Mesothelial cell of epicardium (in vitro differentiated cells): ENCODE results near the gene FOLR2. TPM values are rescaled to one million over a fixed set of nuclear protein-coding genes. Genes with fewer than 3 reads are reported as not detected.

ENCODE experiments used
- DNase-seq, 2 experiments: peaks; one replicate each; pipeline ENCODE4 v3.0.0; 2021; ENCODE audit warnings: low spot score in 2 of 2; ENCODE audit not compliant: unreplicated experiment in 2 of 2
- H3K27ac Mint-ChIP-seq: 2 replicates; pipeline ENCODE4 v1.8.0; 2021; ENCODE audit warnings: mixed read lengths
- H3K27me3 Mint-ChIP-seq: 2 replicates; pipeline ENCODE4 v1.8.0; 2021; ENCODE audit warnings: low read depth, mixed read lengths
- H3K36me3 Mint-ChIP-seq: 2 replicates; pipeline ENCODE4 v1.8.0; 2021; ENCODE audit warnings: mixed read lengths
- H3K4me1 Mint-ChIP-seq: 2 replicates; pipeline ENCODE4 v1.8.0; 2021; ENCODE audit warnings: mixed read lengths
- H3K4me3 Mint-ChIP-seq: 2 replicates; pipeline ENCODE4 v1.8.0; 2021; ENCODE audit warnings: mild to moderate bottlenecking, moderate library complexity, mixed read lengths
- H3K9me3 Mint-ChIP-seq: 2 replicates; pipeline ENCODE4 v1.8.0; 2021; ENCODE audit warnings: mixed read lengths
- CTCF ChIP-seq: fragments of 200-600 bp; sonication (generic); IDR thresholded peaks from one replicate; pipeline ENCODE4 v1.5.0; 2021; ENCODE audit warnings: antibody characterized with exemption; ENCODE audit not compliant: unreplicated experiment
- total RNA-seq: library from RNA; stranded (reverse); gene quantifications from 3 replicates; pipeline ENCODE4 v1.2.1, GENCODE V29; 2021

The FOLR2 gene
- total RNA-seq, 1 donor from 2014 or later: not detected

GRCh38 chr11:72251614-72252013 lies 35.0 kb downstream of the FOLR2 start:
- DNase-seq: peak in 1 of 2 experiments; percentile 2
- Mint-ChIP-seq H3K4me3 (no peak overlapping the region), H3K27ac (no peak overlapping the region), H3K36me3 (no peaks in the 10 kb centered on the region), H3K9me3 (peaks cover 5% of the 10 kb centered on the region), H3K27me3 (peaks cover 68% of the 10 kb centered on the region), H3K4me1 (no peaks in the 10 kb centered on the region)
- no peak for TF ChIP-seq CTCF

GRCh38 chr11:72253392-72253791 lies 36.8 kb downstream of the FOLR2 start:
- no peak overlapping the region for H3K4me3 Mint-ChIP-seq
- TF ChIP-seq CTCF: no peak
- H3K36me3 Mint-ChIP-seq: no peaks in the 10 kb centered on the region
- H3K4me1 Mint-ChIP-seq: no peaks in the 10 kb centered on the region
- peaks cover 5% of the 10 kb centered on the region for H3K9me3 Mint-ChIP-seq
- DNase-seq: no peak
- peaks cover 73% of the 10 kb centered on the region for H3K27me3 Mint-ChIP-seq
- no peak overlapping the region for H3K27ac Mint-ChIP-seq

GRCh38 chr11:72254299-72254993 lies 37.9 kb downstream of the FOLR2 start:
- Mint-ChIP-seq H3K27ac (no peak overlapping the region), H3K27me3 (peaks cover 70% of the 10 kb centered on the region), H3K9me3 (peaks cover 5% of the 10 kb centered on the region), H3K4me1 (no peaks in the 10 kb centered on the region), H3K4me3 (no peak overlapping the region), H3K36me3 (no peaks in the 10 kb centered on the region)
- no peak for DNase-seq
- TF ChIP-seq CTCF: no peak

- no peaks in the 10 kb centered on the region for H3K36me3 Mint-ChIP-seq
- peaks cover 5% of the 10 kb centered on the region for H3K9me3 Mint-ChIP-seq
- H3K4me1 Mint-ChIP-seq: no peaks in the 10 kb centered on the region
- H3K4me3 Mint-ChIP-seq: no peak overlapping the region
- no peak for DNase-seq
- peaks cover 55% of the 10 kb centered on the region for H3K27me3 Mint-ChIP-seq
- no peak for TF ChIP-seq CTCF
- no peak overlapping the region for H3K27ac Mint-ChIP-seq
Observed at GRCh38 chr11:72257570-72257969, 41.0 kb downstream of the FOLR2 start.

GRCh38 chr11:72259490-72259889 lies 42.9 kb downstream of the FOLR2 start:
- no peak for DNase-seq
- H3K9me3 Mint-ChIP-seq: no peaks in the 10 kb centered on the region
- H3K36me3 Mint-ChIP-seq: no peaks in the 10 kb centered on the region
- H3K27ac Mint-ChIP-seq: no peak overlapping the region
- no peak for TF ChIP-seq CTCF
- H3K4me1 Mint-ChIP-seq: no peaks in the 10 kb centered on the region
- no peak overlapping the region for H3K4me3 Mint-ChIP-seq
- H3K27me3 Mint-ChIP-seq: peaks cover 50% of the 10 kb centered on the region

- H3K4me1 Mint-ChIP-seq: no peaks in the 10 kb centered on the region
- H3K27ac Mint-ChIP-seq: no peak overlapping the region
- H3K4me3 Mint-ChIP-seq: no peak overlapping the region
- H3K27me3 Mint-ChIP-seq: peaks cover 44% of the 10 kb centered on the region
- H3K9me3 Mint-ChIP-seq: no peaks in the 10 kb centered on the region
- no peaks in the 10 kb centered on the region for H3K36me3 Mint-ChIP-seq
- no peak for TF ChIP-seq CTCF
- DNase-seq: no peak
Observed at GRCh38 chr11:72260574-72260973, 44.0 kb downstream of the FOLR2 start.
